Spleen (tissue), 7 donors: ENCODE measurements around the gene GGT6.

Source experiments
- CTCF ChIP-seq, 11 experiments: fragments of 200-600 bp in 7 of 11; fragments of 450-650 bp in 4 of 11; sonication (generic) in 4 of 11; IDR thresholded peaks in 8 of 11; conservative IDR thresholded peaks in 3 of 11; 1 replicate in 7 of 11; 2 replicates in 4 of 11; pipeline versions ENCODE4 v1.4.0 to v1.8.0; 2016 to 2021; ENCODE audit warnings: antibody characterized with exemption in 11 of 11, inconsistent platforms in 4 of 11, mild to moderate bottlenecking in 1 of 11
- POLR2A ChIP-seq, 3 donors: fragments of 450-650 bp; IDR thresholded peaks; one replicate each; pipeline ENCODE4 v1.5.1; 2017; ENCODE audit warnings: antibody characterized with exemption in 3 of 3, mild to moderate bottlenecking in 1 of 3
- donor health status: DM: no; HTN: no; CAD: no; lungs with moderate emphysema.
- donor health status: DM: no; HTN: no; CAD: no.
- donor health status: DM: no; HTN: no; CAD: no.

GRCh38 chr17:4569591-4569990, 9.2 kb upstream of the GGT6 start:
- TF ChIP-seq POLR2A (IDR thresholded peaks at IDR 0.05) (no peak), CTCF (IDR thresholded peaks at IDR 0.05 in 8 of 11, conservative IDR thresholded peaks at IDR 0.05 in 3 of 11) (no peak)
